ENCODE measurements around the gene ATP5F1D.
A peak's percentile ranks its signal among the peaks of the same experiment; 100 is the strongest.

ATP5F1D gene

DNA sequence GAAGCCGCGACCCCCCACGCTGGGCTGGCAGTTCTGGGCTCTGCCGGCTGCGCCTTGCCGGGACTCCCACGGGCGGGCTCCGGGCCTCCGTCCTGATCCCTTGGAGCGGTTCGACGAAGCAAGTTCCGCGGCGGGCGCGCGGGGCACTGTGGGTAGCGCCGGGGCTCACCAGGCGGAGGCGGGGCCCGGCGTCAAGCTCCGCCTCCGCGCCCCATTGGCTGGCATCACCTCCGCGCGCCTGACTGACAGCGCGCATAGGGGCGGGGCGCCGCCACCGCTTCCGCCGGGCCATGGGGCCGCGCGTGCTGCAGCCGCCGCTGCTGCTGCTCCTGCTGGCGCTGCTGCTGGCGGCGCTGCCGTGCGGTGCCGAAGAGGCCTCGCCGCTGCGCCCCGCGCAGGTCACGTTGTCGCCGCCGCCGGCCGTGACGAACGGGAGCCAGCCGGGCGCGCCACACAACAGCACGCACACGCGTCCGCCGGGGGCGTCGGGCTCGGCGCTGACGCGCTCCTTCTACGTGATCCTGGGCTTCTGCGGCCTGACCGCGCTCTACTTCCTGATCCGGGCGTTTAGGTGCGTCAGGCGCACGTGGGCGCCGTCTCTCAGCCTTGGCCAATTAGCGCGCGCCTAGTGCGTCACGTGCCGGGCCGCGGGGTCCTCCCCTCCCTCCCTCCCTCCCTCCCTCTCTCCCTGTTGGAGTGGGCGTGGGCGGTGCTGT lies 33.9 kb downstream of the ATP5F1D start, which contains the start of gene FAM174C:
FAM174C (plus strand) TSS at position 271 of the 716 bp plus-strand sequence; CDS start at position 291, 20 bp downstream.
- TF ChIP-seq, protein P1, sequence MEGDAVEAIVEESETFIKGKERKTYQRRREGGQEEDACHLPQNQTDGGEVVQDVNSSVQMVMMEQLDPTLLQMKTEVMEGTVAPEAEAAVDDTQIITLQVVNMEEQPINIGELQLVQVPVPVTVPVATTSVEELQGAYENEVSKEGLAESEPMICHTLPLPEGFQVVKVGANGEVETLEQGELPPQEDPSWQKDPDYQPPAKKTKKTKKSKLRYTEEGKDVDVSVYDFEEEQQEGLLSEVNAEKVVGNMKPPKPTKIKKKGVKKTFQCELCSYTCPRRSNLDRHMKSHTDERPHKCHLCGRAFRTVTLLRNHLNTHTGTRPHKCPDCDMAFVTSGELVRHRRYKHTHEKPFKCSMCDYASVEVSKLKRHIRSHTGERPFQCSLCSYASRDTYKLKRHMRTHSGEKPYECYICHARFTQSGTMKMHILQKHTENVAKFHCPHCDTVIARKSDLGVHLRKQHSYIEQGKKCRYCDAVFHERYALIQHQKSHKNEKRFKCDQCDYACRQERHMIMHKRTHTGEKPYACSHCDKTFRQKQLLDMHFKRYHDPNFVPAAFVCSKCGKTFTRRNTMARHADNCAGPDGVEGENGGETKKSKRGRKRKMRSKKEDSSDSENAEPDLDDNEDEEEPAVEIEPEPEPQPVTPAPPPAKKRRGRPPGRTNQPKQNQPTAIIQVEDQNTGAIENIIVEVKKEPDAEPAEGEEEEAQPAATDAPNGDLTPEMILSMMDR (conservative IDR thresholded peaks at IDR 0.05; ENCODE audit: low read depth, low read length): no peak
- H3K4me3 ChIP-seq (ENCODE audit: low read depth, low read length): peak within 1 kb of the TSS; percentile 76
- peak; percentile 98 for DNase-seq (ENCODE audit: low read depth)

DNA sequence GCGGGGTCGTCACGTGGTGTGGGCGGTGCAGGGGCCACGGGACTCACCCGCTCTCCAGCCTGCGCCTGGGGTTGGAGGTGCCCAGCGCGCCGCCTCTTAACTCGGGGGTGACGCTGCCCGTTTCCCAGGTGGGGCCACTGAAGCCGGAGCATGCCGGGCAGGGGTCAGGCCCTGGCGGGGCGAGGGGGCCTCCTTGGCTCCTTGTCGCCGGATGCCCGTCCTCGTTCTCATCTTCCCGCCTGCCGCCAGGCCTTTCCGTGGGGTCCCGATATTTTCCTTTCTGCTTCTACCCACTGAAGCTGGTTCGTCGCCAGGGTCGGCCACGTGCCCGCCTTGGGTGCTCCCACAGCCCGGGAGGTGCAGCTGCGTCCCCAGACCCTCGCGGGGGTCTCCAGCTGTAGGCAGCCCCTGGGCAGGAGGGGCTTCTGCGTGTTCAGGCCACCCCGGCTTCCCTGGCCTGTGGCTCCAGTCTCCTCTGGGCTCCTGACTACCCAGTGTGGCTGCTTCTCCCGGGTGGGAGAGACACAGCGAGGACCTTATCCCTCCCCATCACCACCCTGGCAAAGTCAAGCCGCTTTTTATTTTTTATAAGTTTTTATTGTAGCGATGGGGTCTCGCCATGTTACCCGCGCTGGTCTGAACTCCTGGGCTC lies 34.6 kb downstream of the ATP5F1D start:
- peak overlapping the region; percentile 76 for H3K4me3 ChIP-seq (ENCODE audit: low read depth, low read length)
- TF ChIP-seq, protein P1 (conservative IDR thresholded peaks at IDR 0.05; ENCODE audit: low read depth, low read length): no peak
- no peak for DNase-seq (ENCODE audit: low read depth)

DNA sequence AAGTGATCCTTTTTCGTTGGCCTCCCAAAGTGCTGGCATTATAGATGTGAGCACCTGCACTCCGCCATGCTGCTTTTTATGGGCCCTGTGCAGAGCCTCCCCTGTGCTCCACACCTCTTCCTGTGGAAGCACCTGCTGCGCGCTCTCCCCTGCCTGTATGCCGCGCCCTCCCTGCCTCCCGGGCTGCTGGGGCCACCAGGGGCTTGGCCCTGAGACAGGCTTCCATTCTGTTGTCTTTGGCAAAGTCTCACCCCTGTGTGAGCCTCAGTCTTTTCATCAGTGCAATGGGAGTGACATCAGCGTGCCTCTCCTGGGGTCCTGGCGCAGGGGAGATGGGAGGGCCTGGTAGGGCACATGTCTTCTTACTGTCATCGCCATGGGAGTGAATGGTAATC lies 35.1 kb downstream of the ATP5F1D start:
- TF ChIP-seq, protein P1 (conservative IDR thresholded peaks at IDR 0.05; ENCODE audit: low read depth, low read length): no peak
- H3K4me3 ChIP-seq (ENCODE audit: low read depth, low read length): peak overlapping the region; percentile 21
- no peak for DNase-seq (ENCODE audit: low read depth)

DNA sequence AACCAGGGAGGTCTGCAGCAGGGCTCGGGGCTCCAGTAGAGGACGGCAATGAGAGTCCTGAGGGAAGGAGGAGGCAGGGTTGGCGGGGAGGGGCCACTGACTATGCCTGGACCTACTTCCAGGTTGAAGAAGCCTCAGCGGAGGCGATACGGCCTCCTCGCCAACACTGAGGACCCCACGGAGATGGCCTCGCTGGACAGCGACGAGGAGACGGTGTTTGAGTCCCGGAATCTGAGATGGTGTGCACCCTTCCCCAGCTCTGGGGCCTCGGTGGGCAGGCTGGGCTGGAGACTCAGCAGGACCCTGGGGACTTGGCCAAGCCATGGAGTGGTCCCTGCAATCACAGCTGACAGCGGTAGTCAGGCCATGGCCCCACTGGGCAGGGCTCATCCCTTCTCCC lies 35.5 kb downstream of the ATP5F1D start:
- no peak for DNase-seq (ENCODE audit: low read depth)
- no peak overlapping the region for H3K4me3 ChIP-seq (ENCODE audit: low read depth, low read length)
- TF ChIP-seq, protein P1 (conservative IDR thresholded peaks at IDR 0.05; ENCODE audit: low read depth, low read length): no peak

DNA sequence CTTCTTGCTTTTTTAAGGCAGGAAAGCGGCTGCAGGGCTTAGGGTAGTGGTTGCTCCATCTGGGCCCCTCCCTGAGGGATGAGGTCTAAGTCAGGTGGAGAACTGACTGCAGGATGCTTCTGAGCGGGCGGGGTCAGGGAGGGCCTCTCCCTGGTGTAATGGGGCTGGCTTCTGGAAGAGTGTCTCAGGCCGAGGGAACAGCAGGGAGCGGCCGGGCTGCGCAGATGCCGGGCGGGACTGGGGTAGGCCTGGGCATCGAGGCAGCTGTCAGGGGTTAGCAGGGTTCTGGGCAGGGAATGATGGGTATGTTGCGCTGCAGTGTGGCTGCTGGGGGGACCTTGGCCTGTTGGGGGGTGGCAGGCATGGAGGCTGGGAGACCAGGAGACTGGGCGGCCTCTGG lies 36.5 kb downstream of the ATP5F1D start:
- no peak overlapping the region for H3K4me3 ChIP-seq (ENCODE audit: low read depth, low read length)
- no peak for DNase-seq (ENCODE audit: low read depth)
- TF ChIP-seq, protein P1 (conservative IDR thresholded peaks at IDR 0.05; ENCODE audit: low read depth, low read length): no peak

DNA sequence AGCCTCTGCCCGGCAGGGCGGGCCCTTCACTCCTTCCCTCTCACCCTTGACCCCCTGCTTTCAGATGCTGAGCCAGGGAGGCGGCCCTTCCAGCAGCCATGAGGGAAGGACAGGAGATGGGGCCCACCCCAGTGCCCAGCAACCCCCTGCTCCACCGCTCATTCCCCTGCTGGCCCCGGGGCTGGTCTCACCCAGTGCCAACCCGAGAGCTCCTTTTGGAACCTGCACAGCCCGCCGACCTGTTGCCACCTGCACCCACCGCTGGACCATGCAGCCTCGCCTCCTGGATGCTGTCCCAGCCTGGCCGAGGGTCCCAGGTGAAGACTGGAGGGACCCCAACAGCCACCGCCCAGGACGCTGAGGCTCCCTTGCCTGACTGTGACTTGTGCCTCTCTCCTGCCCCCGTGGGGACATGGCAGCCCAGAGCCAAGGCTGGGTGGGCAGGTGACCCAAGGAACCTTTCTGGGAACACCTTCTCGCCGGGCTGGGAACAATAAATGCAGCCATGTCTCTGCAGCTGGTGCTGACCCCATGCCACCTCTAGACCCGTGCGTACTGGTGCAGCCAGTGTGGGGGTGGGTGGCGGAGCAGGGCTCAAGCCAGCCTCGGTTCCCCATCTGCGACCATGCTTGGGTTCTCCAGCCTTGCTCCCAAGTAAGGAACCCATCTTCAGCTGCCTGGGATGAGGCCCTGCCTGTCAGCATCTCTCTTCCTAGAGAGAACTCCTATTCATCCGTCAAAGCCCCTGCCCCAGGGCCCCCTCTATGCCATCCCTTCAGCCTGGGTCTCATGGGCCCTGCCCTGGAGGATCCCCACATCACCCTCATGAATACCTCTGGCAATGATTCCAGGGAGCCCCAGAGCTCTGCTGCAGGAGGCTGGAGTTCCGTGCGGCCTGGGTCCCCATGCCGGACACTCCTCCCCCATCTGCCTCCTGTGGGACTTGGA lies 37.4 kb downstream of the ATP5F1D start:
- no peak for DNase-seq (ENCODE audit: low read depth)
- TF ChIP-seq, protein P1 (conservative IDR thresholded peaks at IDR 0.05; ENCODE audit: low read depth, low read length): no peak
- no peak overlapping the region for H3K4me3 ChIP-seq (ENCODE audit: low read depth, low read length)
